GM23338 (cell line): Measurements from ENCODE around the gene MTA2. TPM values are rescaled to one million over a fixed set of nuclear protein-coding genes. Genes with fewer than 3 reads are reported as not detected.
A peak's percentile ranks its signal among the peaks of the same experiment; 100 is the strongest.
"Not testable (repeated sequence)": the region's sequence is repeated elsewhere in the genome, so short reads cannot be mapped to it uniquely, and the experiment has no call there.

Source experiments
- ATAC-seq: fragments of 200-7000 bp; cut with Tn5 transposase; 3 replicates; pipeline ENCODE4 v1.9.1; 2020
- DNase-seq: peaks from one replicate; pipeline ENCODE4 v3.0.0-alpha.2; 2015; ENCODE audit warnings: low spot score
- H2AFZ ChIP-seq: fragments of 200-600 bp; sonication (generic); 2 replicates; pipeline ENCODE4 v1.8.0; 2016; ENCODE audit warnings: antibody characterized with exemption, mild to moderate bottlenecking, moderate library complexity
- H3F3A ChIP-seq: fragments of 200-600 bp; sonication (generic); replicated peaks from 2 replicates; pipeline ENCODE4 v1.8.0; 2017; ENCODE audit warnings: antibody characterized with exemption, mixed run types, low read depth
- H3K27ac ChIP-seq: fragments of 200-600 bp; sonication (generic); 2 replicates; pipeline ENCODE4 v1.6.1; 2016; ENCODE audit warnings: low read depth
- H3K27me3 ChIP-seq: fragments of 200-600 bp; sonication (generic); 2 replicates; pipeline ENCODE4 v1.8.0; 2016; ENCODE audit warnings: mild to moderate bottlenecking, mixed run types, moderate library complexity; ENCODE audit not compliant: insufficient read depth
- H3K36me3 ChIP-seq: fragments of 200-600 bp; sonication (generic); 2 replicates; pipeline ENCODE4 v1.8.0; 2016; ENCODE audit warnings: mild to moderate bottlenecking; ENCODE audit not compliant: insufficient read depth
- H3K4me1 ChIP-seq: fragments of 200-600 bp; sonication (generic); 2 replicates; pipeline ENCODE4 v1.8.0; 2016; ENCODE audit warnings: mild to moderate bottlenecking, moderate library complexity; ENCODE audit not compliant: insufficient read depth
- H3K4me2 ChIP-seq: fragments of 200-600 bp; sonication (generic); 2 replicates; pipeline ENCODE4 v1.7.1; 2017; ENCODE audit warnings: mixed run types
- H3K4me3 ChIP-seq: fragments of 200-600 bp; sonication (generic); 2 replicates; pipeline ENCODE4 v1.6.1; 2016; ENCODE audit warnings: mixed run types
- H3K79me2 ChIP-seq: fragments of 200-600 bp; sonication (generic); replicated peaks from 2 replicates; pipeline ENCODE4 v1.8.0; 2017; ENCODE audit warnings: mild to moderate bottlenecking; ENCODE audit not compliant: insufficient read depth
- H3K9me2 ChIP-seq: fragments of 200-600 bp; sonication (generic); 2 replicates; pipeline ENCODE4 v1.8.0; 2017; ENCODE audit not compliant: insufficient read depth
- H4K20me1 ChIP-seq: fragments of 200-600 bp; sonication (generic); replicated peaks from 2 replicates; pipeline ENCODE4 v1.8.0; 2017; ENCODE audit warnings: mild to moderate bottlenecking; ENCODE audit not compliant: insufficient read depth
- H3K27ac Mint-ChIP-seq: 2 replicates; pipeline ENCODE4 v1.8.0; 2020; ENCODE audit warnings: inconsistent platforms, mild to moderate bottlenecking, moderate library complexity, mixed read lengths
- H3K27me3 Mint-ChIP-seq: 3 replicates; pipeline ENCODE4 v1.8.0; 2022; ENCODE audit warnings: low read depth, mild to moderate bottlenecking, moderate library complexity, mixed read lengths, inconsistent platforms; ENCODE audit not compliant: insufficient read depth, poor library complexity
- H3K36me3 Mint-ChIP-seq: 3 replicates; pipeline ENCODE4 v1.8.0; 2021; ENCODE audit warnings: low read depth, mild to moderate bottlenecking, inconsistent platforms, moderate library complexity, mixed read lengths
- H3K4me1 Mint-ChIP-seq: 3 replicates; pipeline ENCODE4 v1.8.0; 2020; ENCODE audit warnings: mild to moderate bottlenecking, inconsistent platforms, mixed read lengths
- H3K4me3 Mint-ChIP-seq: 3 replicates; pipeline ENCODE4 v1.8.0; 2021; ENCODE audit warnings: moderate library complexity, mild to moderate bottlenecking, inconsistent platforms, mixed read lengths
- H3K9me3 Mint-ChIP-seq: 3 replicates; pipeline ENCODE4 v1.8.0; 2020; ENCODE audit warnings: moderate library complexity, mild to moderate bottlenecking, inconsistent platforms, mixed read lengths
- EZH2phosphoT487 ChIP-seq: fragments of 200-600 bp; sonication (generic); IDR thresholded peaks from one replicate; pipeline ENCODE4 v1.8.1; 2018; ENCODE audit warnings: antibody characterized with exemption; ENCODE audit not compliant: unreplicated experiment
- POLR2AphosphoS5 ChIP-seq: IDR thresholded peaks from 2 replicates; pipeline ENCODE4 v1.6.1; 2016; ENCODE audit warnings: antibody characterized with exemption, low read depth
- ZNF331 ChIP-seq: fragments of 250-450 bp; sonication (Bioruptor Pico); IDR thresholded peaks from 2 replicates; pipeline ENCODE4 v1.5.0; 2020; ENCODE audit warnings: low read depth, mild to moderate bottlenecking, moderate library complexity
- polyA plus RNA-seq: library from polyadenylated mRNA; unstranded; fragments of >200 nt; fragmentation: Nextera tagmentation; extraction: Ambion mirVana; gene quantifications from 2 replicates; pipeline ENCODE4 v1.2.1, GENCODE V29; 2016
- total RNA-seq: library from RNA; depleted of rRNA; stranded (reverse); fragments of >200 nt; shearing (Covaris generic); gene quantifications from 2 replicates; pipeline ENCODE4 v1.2.3, GENCODE V29; 2014
- TF ChIP-seq, protein P1 (sequence below), 2 experiments: fragments of 200-600 bp in 1 of 2; sonication (generic) in 1 of 2; conservative IDR thresholded peaks; 2 replicates each; pipeline versions ENCODE4 v1.5.1 to v1.6.1; 2016 to 2017; ENCODE audit warnings: antibody characterized with exemption in 2 of 2, low read depth in 2 of 2, mild to moderate bottlenecking in 2 of 2, moderate library complexity in 1 of 2
- TF ChIP-seq, protein P2 (sequence below): fragments of 250-450 bp; sonication (Bioruptor Pico); IDR thresholded peaks from 2 replicates; pipeline ENCODE4 v1.5.0; 2020; ENCODE audit warnings: mild to moderate bottlenecking, moderate library complexity

MTA2 gene
- total and polyA plus RNA-seq, 2 experiments from 2014 or later = 22.9 to 102 TPM

DNA sequence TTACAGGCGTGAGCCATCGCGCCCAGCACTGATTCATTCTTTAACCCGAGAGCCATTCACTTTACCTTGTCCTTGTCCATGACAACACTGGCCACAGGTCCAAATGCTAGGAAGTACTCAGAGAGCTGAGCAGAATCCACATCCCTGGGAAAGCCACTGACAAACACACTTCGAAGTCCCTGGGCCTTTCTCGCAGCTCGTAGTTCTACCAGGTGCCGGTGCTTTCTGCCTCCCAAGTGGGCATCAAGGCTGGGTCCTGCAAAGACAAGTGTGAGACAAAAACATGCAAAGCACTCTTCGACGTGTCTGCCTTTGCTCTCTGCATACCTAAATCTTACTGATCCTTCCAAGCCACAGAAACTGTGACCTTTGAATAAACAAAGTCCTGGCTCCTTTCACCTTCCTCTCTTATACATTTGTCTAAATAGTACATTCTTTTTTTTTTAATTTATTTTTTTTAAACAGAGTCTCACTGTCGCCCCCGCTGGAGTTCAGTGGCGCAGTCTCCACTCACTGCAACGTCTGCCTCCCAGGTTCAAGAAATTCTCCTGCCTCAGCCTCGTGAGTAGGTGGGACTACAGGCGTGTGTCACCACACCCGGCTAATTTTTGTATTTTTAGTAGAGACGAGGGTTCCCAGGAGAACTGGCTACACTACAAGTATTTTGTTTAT, 12.6 kb downstream of the MTA2 start:
- no peak overlapping the region for H3K27ac Mint-ChIP-seq
- H3K4me1 Mint-ChIP-seq = peaks cover 18% of the 10 kb centered on the region
- Histone ChIP-seq H3F3A (peaks cover 43% of the 10 kb centered on the region), H3K4me1 (peaks cover 12% of the 10 kb centered on the region; the same call in 1 of the 2 replicates), H3K36me3 (peaks cover 10% of the 10 kb centered on the region), H3K27ac (no peak overlapping the region), H3K79me2 (peaks cover 24% of the 10 kb centered on the region), H2AFZ (no peak overlapping the region), H4K20me1 (no peaks in the 10 kb centered on the region; the same call in 1 of the 2 replicates), H3K27me3 (no peaks in the 10 kb centered on the region), H3K9me2 (no peaks in the 10 kb centered on the region), H3K4me2 (no peak overlapping the region), H3K4me3 (no peak overlapping the region)
- no peak for ATAC-seq
- peak; percentile 55 for DNase-seq
- H3K4me3 Mint-ChIP-seq = peak overlapping the region; percentile 98
- H3K36me3 Mint-ChIP-seq = peaks cover 45% of the 10 kb centered on the region
- TF ChIP-seq, protein P1, sequence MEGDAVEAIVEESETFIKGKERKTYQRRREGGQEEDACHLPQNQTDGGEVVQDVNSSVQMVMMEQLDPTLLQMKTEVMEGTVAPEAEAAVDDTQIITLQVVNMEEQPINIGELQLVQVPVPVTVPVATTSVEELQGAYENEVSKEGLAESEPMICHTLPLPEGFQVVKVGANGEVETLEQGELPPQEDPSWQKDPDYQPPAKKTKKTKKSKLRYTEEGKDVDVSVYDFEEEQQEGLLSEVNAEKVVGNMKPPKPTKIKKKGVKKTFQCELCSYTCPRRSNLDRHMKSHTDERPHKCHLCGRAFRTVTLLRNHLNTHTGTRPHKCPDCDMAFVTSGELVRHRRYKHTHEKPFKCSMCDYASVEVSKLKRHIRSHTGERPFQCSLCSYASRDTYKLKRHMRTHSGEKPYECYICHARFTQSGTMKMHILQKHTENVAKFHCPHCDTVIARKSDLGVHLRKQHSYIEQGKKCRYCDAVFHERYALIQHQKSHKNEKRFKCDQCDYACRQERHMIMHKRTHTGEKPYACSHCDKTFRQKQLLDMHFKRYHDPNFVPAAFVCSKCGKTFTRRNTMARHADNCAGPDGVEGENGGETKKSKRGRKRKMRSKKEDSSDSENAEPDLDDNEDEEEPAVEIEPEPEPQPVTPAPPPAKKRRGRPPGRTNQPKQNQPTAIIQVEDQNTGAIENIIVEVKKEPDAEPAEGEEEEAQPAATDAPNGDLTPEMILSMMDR (conservative IDR thresholded peaks at IDR 0.05; ENCODE audit: low read depth in 2 of 2) = peak; percentile 37 to 51; a peak in 3 of 4 replicates
- TF ChIP-seq ZNF331 (no peak), EZH2phosphoT487 (no peak), POLR2AphosphoS5 (no peak)
- TF ChIP-seq, protein P2, sequence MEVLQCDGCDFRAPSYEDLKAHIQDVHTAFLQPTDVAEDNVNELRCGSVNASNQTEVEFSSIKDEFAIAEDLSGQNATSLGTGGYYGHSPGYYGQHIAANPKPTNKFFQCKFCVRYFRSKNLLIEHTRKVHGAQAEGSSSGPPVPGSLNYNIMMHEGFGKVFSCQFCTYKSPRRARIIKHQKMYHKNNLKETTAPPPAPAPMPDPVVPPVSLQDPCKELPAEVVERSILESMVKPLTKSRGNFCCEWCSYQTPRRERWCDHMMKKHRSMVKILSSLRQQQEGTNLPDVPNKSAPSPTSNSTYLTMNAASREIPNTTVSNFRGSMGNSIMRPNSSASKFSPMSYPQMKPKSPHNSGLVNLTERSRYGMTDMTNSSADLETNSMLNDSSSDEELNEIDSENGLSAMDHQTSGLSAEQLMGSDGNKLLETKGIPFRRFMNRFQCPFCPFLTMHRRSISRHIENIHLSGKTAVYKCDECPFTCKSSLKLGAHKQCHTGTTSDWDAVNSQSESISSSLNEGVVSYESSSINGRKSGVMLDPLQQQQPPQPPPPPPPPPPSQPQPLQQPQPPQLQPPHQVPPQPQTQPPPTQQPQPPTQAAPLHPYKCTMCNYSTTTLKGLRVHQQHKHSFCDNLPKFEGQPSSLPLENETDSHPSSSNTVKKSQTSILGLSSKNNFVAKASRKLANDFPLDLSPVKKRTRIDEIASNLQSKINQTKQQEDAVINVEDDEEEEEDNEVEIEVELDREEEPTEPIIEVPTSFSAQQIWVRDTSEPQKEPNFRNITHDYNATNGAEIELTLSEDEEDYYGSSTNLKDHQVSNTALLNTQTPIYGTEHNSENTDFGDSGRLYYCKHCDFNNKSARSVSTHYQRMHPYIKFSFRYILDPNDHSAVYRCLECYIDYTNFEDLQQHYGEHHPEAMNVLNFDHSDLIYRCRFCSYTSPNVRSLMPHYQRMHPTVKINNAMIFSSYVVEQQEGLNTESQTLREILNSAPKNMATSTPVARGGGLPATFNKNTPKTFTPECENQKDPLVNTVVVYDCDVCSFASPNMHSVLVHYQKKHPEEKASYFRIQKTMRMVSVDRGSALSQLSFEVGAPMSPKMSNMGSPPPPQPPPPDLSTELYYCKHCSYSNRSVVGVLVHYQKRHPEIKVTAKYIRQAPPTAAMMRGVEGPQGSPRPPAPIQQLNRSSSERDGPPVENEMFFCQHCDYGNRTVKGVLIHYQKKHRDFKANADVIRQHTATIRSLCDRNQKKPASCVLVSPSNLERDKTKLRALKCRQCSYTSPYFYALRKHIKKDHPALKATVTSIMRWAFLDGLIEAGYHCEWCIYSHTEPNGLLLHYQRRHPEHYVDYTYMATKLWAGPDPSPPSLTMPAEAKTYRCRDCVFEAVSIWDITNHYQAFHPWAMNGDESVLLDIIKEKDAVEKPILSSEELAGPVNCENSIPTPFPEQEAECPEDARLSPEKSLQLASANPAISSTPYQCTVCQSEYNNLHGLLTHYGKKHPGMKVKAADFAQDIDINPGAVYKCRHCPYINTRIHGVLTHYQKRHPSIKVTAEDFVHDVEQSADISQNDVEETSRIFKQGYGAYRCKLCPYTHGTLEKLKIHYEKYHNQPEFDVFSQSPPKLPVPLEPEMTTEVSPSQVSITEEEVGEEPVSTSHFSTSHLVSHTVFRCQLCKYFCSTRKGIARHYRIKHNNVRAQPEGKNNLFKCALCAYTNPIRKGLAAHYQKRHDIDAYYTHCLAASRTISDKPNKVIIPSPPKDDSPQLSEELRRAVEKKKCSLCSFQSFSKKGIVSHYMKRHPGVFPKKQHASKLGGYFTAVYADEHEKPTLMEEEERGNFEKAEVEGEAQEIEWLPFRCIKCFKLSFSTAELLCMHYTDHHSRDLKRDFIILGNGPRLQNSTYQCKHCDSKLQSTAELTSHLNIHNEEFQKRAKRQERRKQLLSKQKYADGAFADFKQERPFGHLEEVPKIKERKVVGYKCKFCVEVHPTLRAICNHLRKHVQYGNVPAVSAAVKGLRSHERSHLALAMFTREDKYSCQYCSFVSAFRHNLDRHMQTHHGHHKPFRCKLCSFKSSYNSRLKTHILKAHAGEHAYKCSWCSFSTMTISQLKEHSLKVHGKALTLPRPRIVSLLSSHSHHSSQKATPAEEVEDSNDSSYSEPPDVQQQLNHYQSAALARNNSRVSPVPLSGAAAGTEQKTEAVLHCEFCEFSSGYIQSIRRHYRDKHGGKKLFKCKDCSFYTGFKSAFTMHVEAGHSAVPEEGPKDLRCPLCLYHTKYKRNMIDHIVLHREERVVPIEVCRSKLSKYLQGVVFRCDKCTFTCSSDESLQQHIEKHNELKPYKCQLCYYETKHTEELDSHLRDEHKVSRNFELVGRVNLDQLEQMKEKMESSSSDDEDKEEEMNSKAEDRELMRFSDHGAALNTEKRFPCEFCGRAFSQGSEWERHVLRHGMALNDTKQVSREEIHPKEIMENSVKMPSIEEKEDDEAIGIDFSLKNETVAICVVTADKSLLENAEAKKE (CRISPR knock-in tag) = no peak
- H3K9me3 Mint-ChIP-seq = peaks cover 4% of the 10 kb centered on the region; the same call in 2 of the 3 replicates
- peaks cover 18% of the 10 kb centered on the region for H3K27me3 Mint-ChIP-seq

DNA sequence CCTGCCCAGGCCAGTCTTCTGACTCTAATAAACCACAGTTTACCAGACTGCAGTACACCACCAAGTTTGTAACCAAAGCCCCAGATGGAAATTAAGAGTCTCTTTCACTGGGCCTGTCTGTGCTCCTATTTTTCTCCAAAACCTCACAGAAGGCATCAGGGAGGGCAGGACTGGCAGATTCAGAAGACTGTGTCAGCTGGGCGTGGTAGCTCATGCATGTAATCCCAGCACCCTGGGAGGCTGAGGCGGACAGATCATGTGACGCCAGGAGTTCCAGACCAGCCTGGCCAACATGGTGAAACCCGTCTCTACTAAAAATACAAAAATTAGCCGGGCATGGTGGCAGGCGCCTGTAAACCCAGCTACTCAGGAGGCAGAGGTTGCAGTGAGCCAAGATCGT, 16.3 kb downstream of the MTA2 start:
- Histone ChIP-seq H3K79me2 (peaks cover 27% of the 10 kb centered on the region), H3F3A (peaks cover 22% of the 10 kb centered on the region; the same call in 1 of the 2 replicates), H3K36me3 (peaks cover 10% of the 10 kb centered on the region)
- not testable (repeated sequence) for H3K4me3 Mint-ChIP-seq, H3K9me2 ChIP-seq, H3K4me1 Mint-ChIP-seq, H4K20me1 ChIP-seq, H3K4me1 ChIP-seq, H3K27ac ChIP-seq, H2AFZ ChIP-seq, H3K27me3 Mint-ChIP-seq, H3K27me3 ChIP-seq, H3K4me3 ChIP-seq, H3K4me2 ChIP-seq, ATAC-seq, H3K27ac Mint-ChIP-seq, DNase-seq, H3K9me3 Mint-ChIP-seq
- H3K36me3 Mint-ChIP-seq = peaks cover 52% of the 10 kb centered on the region

DNA sequence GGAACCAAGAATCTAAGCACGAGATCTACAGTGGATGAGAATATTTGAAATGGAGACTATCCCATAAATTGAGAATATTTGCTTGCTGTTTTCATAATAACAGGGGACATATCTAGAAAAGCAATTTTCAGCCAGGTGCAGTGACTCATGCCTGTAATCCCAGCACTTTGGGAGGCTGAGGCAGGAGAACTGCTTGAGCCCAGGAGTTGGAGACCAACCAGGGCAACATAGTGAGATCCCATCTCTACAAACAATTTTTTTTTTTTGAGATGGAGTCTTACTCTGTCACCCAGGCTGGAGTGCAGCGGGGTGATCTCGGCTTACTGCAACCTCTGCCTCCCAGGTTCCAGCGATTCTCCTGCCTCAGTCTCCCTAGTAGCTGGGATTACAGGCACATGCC, 19.9 kb downstream of the MTA2 start:
- not testable (repeated sequence) for H3K9me2 ChIP-seq, H3K9me3 Mint-ChIP-seq, H3K27me3 Mint-ChIP-seq, H2AFZ ChIP-seq, H3K36me3 ChIP-seq, H3F3A ChIP-seq, H3K4me3 Mint-ChIP-seq, H4K20me1 ChIP-seq, H3K27ac Mint-ChIP-seq, H3K4me1 Mint-ChIP-seq, H3K27ac ChIP-seq, H3K4me2 ChIP-seq, H3K27me3 ChIP-seq, ATAC-seq, H3K4me3 ChIP-seq, H3K4me1 ChIP-seq, DNase-seq
- peaks cover 15% of the 10 kb centered on the region; the same call in 1 of the 2 replicates for H3K79me2 ChIP-seq
- peaks cover 52% of the 10 kb centered on the region for H3K36me3 Mint-ChIP-seq
